Subcutaneous adipose tissue (tissue), 4 donors: Measurements from ENCODE around the gene NUP88. TPM values are rescaled to one million over a fixed set of nuclear protein-coding genes. Genes with fewer than 3 reads are reported as not detected.

Experiments used
- total RNA-seq, 4 donors: library from RNA; depleted of rRNA; stranded (reverse); fragments of >200 nt; gene quantifications; one replicate each; pipeline ENCODE4 v1.1.0, GENCODE V29; 2016
- TF ChIP-seq, protein P1 (sequence below): fragments of 450-650 bp; IDR thresholded peaks from one replicate; pipeline ENCODE4 v1.5.1; 2016; ENCODE audit warnings: low read depth, mild to moderate bottlenecking, control low read depth, antibody characterized with exemption, moderate library complexity

The NUP88 gene
- total RNA-seq, 4 donors from 2014 or later, result 58.8 to 104 (median 64.6) TPM

DNA sequence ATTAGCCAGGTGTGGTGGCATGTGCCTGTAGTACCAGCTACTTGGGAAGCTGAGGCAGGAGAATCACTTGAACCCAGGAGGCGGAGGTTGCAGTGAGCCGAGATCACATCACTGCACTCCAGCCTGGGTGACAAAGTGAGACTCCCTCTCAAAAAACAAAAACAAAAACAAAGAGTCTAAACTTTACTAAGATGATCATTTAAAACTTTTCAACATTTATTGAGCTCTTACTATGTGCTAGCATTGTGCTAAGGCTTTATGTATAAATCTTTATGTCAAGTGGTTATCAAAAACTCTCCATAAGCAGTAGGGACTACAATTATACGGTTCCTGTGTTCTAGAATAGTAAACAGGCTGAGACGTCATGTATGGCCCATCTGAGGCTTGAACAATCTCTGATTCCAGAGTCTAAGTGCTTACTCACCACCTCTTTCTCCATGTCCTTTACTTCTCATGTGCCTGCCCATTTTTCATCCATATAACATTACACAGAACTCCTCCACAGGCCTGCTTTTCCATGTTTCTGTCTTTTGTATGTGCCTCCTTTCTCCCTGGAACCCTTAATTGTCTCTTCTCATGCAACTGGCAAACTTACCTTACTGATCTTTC is 66.7 kb downstream of the NUP88 start:
- TF ChIP-seq, protein P1, sequence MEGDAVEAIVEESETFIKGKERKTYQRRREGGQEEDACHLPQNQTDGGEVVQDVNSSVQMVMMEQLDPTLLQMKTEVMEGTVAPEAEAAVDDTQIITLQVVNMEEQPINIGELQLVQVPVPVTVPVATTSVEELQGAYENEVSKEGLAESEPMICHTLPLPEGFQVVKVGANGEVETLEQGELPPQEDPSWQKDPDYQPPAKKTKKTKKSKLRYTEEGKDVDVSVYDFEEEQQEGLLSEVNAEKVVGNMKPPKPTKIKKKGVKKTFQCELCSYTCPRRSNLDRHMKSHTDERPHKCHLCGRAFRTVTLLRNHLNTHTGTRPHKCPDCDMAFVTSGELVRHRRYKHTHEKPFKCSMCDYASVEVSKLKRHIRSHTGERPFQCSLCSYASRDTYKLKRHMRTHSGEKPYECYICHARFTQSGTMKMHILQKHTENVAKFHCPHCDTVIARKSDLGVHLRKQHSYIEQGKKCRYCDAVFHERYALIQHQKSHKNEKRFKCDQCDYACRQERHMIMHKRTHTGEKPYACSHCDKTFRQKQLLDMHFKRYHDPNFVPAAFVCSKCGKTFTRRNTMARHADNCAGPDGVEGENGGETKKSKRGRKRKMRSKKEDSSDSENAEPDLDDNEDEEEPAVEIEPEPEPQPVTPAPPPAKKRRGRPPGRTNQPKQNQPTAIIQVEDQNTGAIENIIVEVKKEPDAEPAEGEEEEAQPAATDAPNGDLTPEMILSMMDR, result no peak

DNA sequence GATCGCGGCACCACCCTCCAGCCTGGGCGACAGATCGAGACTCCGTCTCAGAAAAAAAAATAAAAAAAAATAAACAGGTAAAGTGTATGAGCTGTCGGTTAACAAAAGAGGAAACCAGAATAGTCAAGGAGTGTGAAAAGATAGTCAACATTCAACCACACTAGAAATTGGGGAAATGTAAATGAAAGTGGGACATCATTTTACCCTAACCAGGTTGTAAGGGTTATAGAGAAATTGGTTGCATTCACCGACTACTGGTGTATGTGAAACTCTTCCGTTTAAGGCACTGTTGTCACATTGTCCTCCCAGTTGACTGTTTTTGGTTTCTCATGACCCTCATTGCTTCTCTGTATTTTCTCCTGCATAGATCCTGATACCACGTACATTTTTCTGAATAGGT is 74.5 kb downstream of the NUP88 start:
- TF ChIP-seq, protein P1, result no peak

Other genes starting within 250 kb of the NUP88 start
- gene ZNF594, start 227.8 kb downstream of the NUP88 start, total RNA-seq, result 10 to 100 TPM in 3 of 4 donors, 1 to 10 TPM in 1; 5.5 to 17.1 (median 11.0) TPM
- 10 to 100 TPM in 1 of 4 donors, 1 to 10 TPM in 3; 1.7 to 17.0 (median 7.6) TPM for gene SCIMP, start 184.8 kb downstream of the NUP88 start, total RNA-seq
- gene RABEP1, start 137.4 kb downstream of the NUP88 start, total RNA-seq, result 10 to 100 TPM; 59.5 to 72.1 (median 63.3) TPM
- 10 to 100 TPM; 35.9 to 53.0 (median 40.6) TPM for gene RPAIN, start 520 bp upstream of the NUP88 start, total RNA-seq
- gene C1QBP, start 19.5 kb upstream of the NUP88 start, total RNA-seq, result 10 to 100 TPM; 54.4 to 85.3 (median 73.3) TPM
- 1 to 10 TPM; 7.8 to 9.3 (median 8.2) TPM for gene DHX33, start 49.3 kb upstream of the NUP88 start, total RNA-seq
- gene DERL2, start 66.5 kb upstream of the NUP88 start, total RNA-seq, result 10 to 100 TPM; 25.8 to 55.9 (median 32.8) TPM
- gene MIS12, start 66.9 kb upstream of the NUP88 start, total RNA-seq, result 10 to 100 TPM in 3 of 4 donors, 1 to 10 TPM in 1; 8.7 to 17.1 (median 12.3) TPM
- gene NLRP1, start 164.8 kb upstream of the NUP88 start, total RNA-seq, result 10 to 100 TPM; 23.3 to 72.5 (median 39.5) TPM